Calu3 (cell line): Measurements from ENCODE around the gene TDG. TPM values are rescaled to one million over a fixed set of nuclear protein-coding genes. Genes with fewer than 3 reads are reported as not detected.

ENCODE experiments used
- BruUV-seq: library from RNA; stranded (reverse); fragments of 400-500 nt; replicated peaks from 2 replicates; lab custom pipeline; 2021; lab: Mats Ljungman, UMichigan
- CTCF ChIA-PET: fragments of 300-600 bp; sonication (Branson Sonifier 250); formaldehyde crosslinking; loops from one replicate; lab custom pipeline; 2022; ENCODE audit warnings: antibody characterized with exemption; lab: Charles Lee
- DNase-seq: peaks from one replicate; pipeline ENCODE4 v3.0.0; 2022
- H3K27ac Mint-ChIP-seq: one replicate; pipeline ENCODE4 v1.8.0; 2022; ENCODE audit warnings: mixed read lengths; ENCODE audit not compliant: unreplicated experiment
- H3K27me3 Mint-ChIP-seq: one replicate; pipeline ENCODE4 v1.8.0; 2022; ENCODE audit warnings: mixed read lengths; ENCODE audit not compliant: unreplicated experiment
- H3K36me3 Mint-ChIP-seq: one replicate; pipeline ENCODE4 v1.8.0; 2022; ENCODE audit warnings: mild to moderate bottlenecking, moderate library complexity, mixed read lengths; ENCODE audit not compliant: insufficient read depth, unreplicated experiment
- H3K4me1 Mint-ChIP-seq: one replicate; pipeline ENCODE4 v1.8.0; 2022; ENCODE audit warnings: mild to moderate bottlenecking, low read depth, mixed read lengths; ENCODE audit not compliant: unreplicated experiment
- H3K4me3 Mint-ChIP-seq: one replicate; pipeline ENCODE4 v1.8.0; 2022; ENCODE audit warnings: mild to moderate bottlenecking, low read depth, moderate library complexity, mixed read lengths; ENCODE audit not compliant: unreplicated experiment
- H3K9me3 Mint-ChIP-seq: one replicate; pipeline ENCODE4 v1.8.0; 2022; ENCODE audit warnings: low read depth, mixed read lengths; ENCODE audit not compliant: unreplicated experiment
- CTCF ChIP-seq: fragments of 200-600 bp; IDR thresholded peaks from one replicate; pipeline ENCODE4 v1.8.0; 2022; ENCODE audit warnings: antibody characterized with exemption; ENCODE audit not compliant: unreplicated experiment
- intact Hi-C: fragments of 100-400 bp; cut with micrococcal nuclease; formaldehyde crosslinking; loops from one replicate; pipeline ENCODE4 v1.10.0; 2022; ENCODE audit not compliant: unreplicated experiment
- total RNA-seq: library from RNA; stranded (reverse); gene quantifications from 2 replicates; pipeline ENCODE4 v1.2.3, GENCODE V29; 2022

Gene TDG
- total RNA-seq, 1 experiment from 2014 or later = 35.3 TPM

GRCh38 chr12:103998976-103999375 lies 33.3 kb downstream of the TDG start:
- TF ChIP-seq CTCF = no peak
- Mint-ChIP-seq H3K9me3 (no peaks in the 10 kb centered on the region), H3K4me3 (no peak overlapping the region), H3K4me1 (no peaks in the 10 kb centered on the region), H3K27ac (no peak overlapping the region), H3K36me3 (no peaks in the 10 kb centered on the region), H3K27me3 (peaks cover 35% of the 10 kb centered on the region)
- intact Hi-C loops = no loop called here
- no peak for DNase-seq
- CTCF ChIA-PET = no interaction called here
- no TSS peak for BruUV-seq

GRCh38 chr12:104000807-104001434 lies 35.2 kb downstream of the TDG start:
- no peak for TF ChIP-seq CTCF
- Mint-ChIP-seq H3K4me1 (no peaks in the 10 kb centered on the region), H3K9me3 (no peaks in the 10 kb centered on the region), H3K36me3 (no peaks in the 10 kb centered on the region), H3K27ac (no peak overlapping the region), H3K4me3 (no peak overlapping the region), H3K27me3 (peaks cover 18% of the 10 kb centered on the region)
- intact Hi-C loops = no loop called here
- no TSS peak for BruUV-seq
- DNase-seq = no peak
- CTCF ChIA-PET = no interaction called here

GRCh38 chr12:104002686-104003085 lies 37.0 kb downstream of the TDG start:
- intact Hi-C loops = no loop called here
- H3K36me3 Mint-ChIP-seq = no peaks in the 10 kb centered on the region
- CTCF ChIA-PET = interaction anchor here (0.7 kb wide), 1 partner anchor 141 kb away, joined by 3 read pairs; no protein-coding TSS in a partner anchor
- TF ChIP-seq CTCF = no peak
- no peak overlapping the region for H3K27ac Mint-ChIP-seq
- peaks cover 16% of the 10 kb centered on the region for H3K4me1 Mint-ChIP-seq
- DNase-seq = no peak
- H3K4me3 Mint-ChIP-seq = no peak overlapping the region
- H3K27me3 Mint-ChIP-seq = peaks cover 17% of the 10 kb centered on the region
- BruUV-seq = no TSS peak
- H3K9me3 Mint-ChIP-seq = no peaks in the 10 kb centered on the region

GRCh38 chr12:104003596-104003995 lies 37.9 kb downstream of the TDG start:
- Mint-ChIP-seq H3K36me3 (no peaks in the 10 kb centered on the region), H3K4me3 (no peak overlapping the region), H3K4me1 (peaks cover 22% of the 10 kb centered on the region), H3K27me3 (peaks cover 17% of the 10 kb centered on the region), H3K27ac (no peak overlapping the region), H3K9me3 (no peaks in the 10 kb centered on the region)
- BruUV-seq = no TSS peak
- intact Hi-C loops = no loop called here
- no peak for TF ChIP-seq CTCF
- no peak for DNase-seq
- CTCF ChIA-PET = no interaction called here
